RPMI8226 (cell line): ENCODE measurements around the gene FHIT.

Experiments used
- DNase-seq: peaks from one replicate; pipeline ENCODE4 v3.0.0-alpha.2; 2015

Gene FHIT

GRCh38 chr3:60010781-60011180 lies 1240.5 kb downstream of the FHIT start:
- DNase-seq: no peak

GRCh38 chr3:60009931-60010478 lies 1241.2 kb downstream of the FHIT start:
- no peak for DNase-seq

GRCh38 chr3:60001369-60001768 lies 1249.9 kb downstream of the FHIT start:
- no peak for DNase-seq

- no peak for DNase-seq
Observed at GRCh38 chr3:60000311-60001105, 1250.7 kb downstream of the FHIT start.

- no peak for DNase-seq
Observed at GRCh38 chr3:59998058-59998457, 1253.2 kb downstream of the FHIT start.

- no peak for DNase-seq
Observed at GRCh38 chr3:59997583-59997982, 1253.7 kb downstream of the FHIT start.

- DNase-seq: no peak
Observed at GRCh38 chr3:59996056-59996455, 1255.2 kb downstream of the FHIT start.

- DNase-seq: no peak
Observed at GRCh38 chr3:59995563-59995962, 1255.7 kb downstream of the FHIT start.

GRCh38 chr3:59994732-59995304 lies 1256.4 kb downstream of the FHIT start:
- DNase-seq: no peak

- DNase-seq: no peak
Observed at GRCh38 chr3:59992578-59992977, 1258.7 kb downstream of the FHIT start.

GRCh38 chr3:59990915-59991314 lies 1260.3 kb downstream of the FHIT start:
- no peak for DNase-seq

GRCh38 chr3:59982510-59982909 lies 1268.7 kb downstream of the FHIT start:
- no peak for DNase-seq

- DNase-seq: no peak
Observed at GRCh38 chr3:59981377-59981776, 1269.9 kb downstream of the FHIT start.

GRCh38 chr3:59980576-59980975 lies 1270.7 kb downstream of the FHIT start:
- no peak for DNase-seq

GRCh38 chr3:59979542-59979941 lies 1271.7 kb downstream of the FHIT start:
- no peak for DNase-seq

- no peak for DNase-seq
Observed at GRCh38 chr3:59978979-59979378, 1272.3 kb downstream of the FHIT start.

- DNase-seq: no peak
Observed at GRCh38 chr3:59970796-59971195, 1280.5 kb downstream of the FHIT start.

GRCh38 chr3:59970376-59970775 lies 1280.9 kb downstream of the FHIT start:
- DNase-seq: no peak

- no peak for DNase-seq
Observed at GRCh38 chr3:59968513-59969045, 1282.7 kb downstream of the FHIT start.

- DNase-seq: no peak
Observed at GRCh38 chr3:59963676-59964075, 1287.6 kb downstream of the FHIT start.

GRCh38 chr3:59957150-59957549 lies 1294.1 kb downstream of the FHIT start:
- DNase-seq: no peak

- no peak for DNase-seq
Observed at GRCh38 chr3:59953104-59953503, 1298.1 kb downstream of the FHIT start.

- no peak for DNase-seq
Observed at GRCh38 chr3:59949311-59949710, 1301.9 kb downstream of the FHIT start.

GRCh38 chr3:59946401-59946800 lies 1304.9 kb downstream of the FHIT start:
- DNase-seq: no peak
